ENCODE data around the gene RAPGEF1.

RAPGEF1 gene

DNA sequence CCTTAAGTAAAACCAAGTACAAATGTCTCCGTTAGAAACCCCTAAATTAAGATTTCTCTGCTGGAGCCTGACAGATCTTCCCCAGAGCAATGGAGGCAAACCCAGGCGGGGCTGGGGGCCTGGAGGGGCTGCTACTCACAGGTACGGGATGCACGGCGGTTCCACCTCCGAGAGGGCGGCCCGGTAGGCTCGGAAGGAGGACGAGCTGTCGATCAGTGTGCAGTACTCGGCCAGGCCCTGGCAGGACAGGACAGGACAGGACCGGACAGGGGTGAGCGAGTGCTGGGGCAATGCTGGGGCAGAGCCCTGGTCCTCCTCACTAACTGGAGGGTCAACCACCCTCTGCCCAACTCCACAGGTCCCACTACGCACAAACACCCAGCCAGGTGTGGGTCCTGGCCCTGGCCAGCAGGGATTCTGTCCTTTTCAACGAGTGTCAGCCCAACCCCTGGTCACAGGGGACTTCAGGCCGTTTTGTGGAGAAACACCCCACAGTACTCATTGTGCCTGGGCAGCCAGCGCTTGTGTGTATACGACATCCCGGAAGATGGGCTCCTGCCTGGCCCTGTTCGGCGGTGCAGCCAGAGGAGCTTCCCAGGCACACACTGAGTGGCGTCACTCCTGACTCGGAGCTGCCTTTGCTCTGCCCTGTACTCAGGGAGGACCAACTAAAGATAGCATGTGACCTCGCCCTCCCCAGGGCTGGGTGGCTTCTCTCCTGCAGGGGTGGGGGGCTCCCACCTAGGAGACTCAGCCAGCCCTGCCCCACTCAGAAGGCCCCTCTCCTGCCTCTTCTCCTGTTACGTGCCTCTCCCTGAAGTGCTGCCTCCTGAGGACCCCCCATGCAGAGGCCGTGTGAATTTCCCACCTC is 157.2 kb downstream of the RAPGEF1 start:
- DNase-seq: no peak

DNA sequence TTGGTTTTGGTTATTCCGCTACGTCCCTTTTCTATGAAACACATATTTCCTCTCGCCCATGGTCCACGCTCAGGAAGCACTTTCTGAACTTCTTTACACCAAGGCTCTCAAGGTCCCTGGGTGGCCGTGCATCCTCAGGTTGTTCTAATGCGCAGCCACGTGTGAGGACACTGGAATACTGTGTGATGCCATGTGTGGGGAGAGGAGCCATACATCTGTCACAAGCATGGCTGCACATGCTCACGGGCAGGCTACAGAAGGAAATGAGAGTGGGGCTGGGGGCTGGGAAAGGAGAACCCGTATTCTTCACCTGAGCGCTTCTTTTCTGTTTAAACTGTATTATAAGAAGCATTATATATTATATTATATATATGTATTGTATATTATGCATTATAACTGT is 157.8 kb downstream of the RAPGEF1 start:
- no peak for DNase-seq

DNA sequence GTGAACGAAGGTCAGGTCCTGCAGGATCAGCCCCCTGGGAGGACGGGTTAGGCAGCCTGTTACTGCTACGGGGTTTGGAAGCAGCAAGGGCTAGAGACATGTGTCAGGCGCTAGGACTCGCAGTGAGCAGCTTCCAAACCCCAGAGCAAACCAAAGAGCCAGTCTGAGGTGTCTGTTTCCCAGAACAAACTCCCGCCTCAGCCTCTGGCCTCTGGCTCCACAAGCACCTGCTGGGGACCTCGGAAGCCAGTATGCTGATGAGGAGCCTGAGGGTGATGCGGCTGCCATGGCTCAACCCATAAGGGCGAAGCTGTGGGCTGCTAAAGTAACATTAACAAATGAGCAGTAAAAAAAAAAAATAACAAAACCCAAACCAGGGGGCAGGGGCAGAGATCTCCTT is 159.5 kb downstream of the RAPGEF1 start:
- no peak for DNase-seq

DNA sequence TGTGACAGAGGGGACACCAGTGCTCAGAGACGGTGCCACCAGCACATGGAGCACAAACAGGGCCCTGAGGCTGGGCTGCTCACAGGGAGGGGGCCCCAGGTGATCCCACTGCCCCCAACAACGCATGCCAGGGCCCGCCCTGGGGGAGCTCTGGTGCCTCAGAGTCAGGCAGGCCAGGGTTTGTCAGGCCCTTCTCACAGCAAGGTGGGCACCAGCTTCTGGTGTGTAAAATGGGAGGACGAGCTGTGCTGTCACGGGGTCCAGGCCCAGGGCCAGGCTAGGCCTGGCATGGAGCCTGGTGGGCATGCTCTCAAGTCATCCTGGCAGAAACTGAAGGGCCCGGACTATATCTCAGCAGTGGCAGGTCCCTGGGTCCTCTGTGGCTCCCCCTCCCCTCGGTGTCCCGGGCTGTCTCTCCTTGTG is 160.1 kb downstream of the RAPGEF1 start:
- DNase-seq: no peak

DNA sequence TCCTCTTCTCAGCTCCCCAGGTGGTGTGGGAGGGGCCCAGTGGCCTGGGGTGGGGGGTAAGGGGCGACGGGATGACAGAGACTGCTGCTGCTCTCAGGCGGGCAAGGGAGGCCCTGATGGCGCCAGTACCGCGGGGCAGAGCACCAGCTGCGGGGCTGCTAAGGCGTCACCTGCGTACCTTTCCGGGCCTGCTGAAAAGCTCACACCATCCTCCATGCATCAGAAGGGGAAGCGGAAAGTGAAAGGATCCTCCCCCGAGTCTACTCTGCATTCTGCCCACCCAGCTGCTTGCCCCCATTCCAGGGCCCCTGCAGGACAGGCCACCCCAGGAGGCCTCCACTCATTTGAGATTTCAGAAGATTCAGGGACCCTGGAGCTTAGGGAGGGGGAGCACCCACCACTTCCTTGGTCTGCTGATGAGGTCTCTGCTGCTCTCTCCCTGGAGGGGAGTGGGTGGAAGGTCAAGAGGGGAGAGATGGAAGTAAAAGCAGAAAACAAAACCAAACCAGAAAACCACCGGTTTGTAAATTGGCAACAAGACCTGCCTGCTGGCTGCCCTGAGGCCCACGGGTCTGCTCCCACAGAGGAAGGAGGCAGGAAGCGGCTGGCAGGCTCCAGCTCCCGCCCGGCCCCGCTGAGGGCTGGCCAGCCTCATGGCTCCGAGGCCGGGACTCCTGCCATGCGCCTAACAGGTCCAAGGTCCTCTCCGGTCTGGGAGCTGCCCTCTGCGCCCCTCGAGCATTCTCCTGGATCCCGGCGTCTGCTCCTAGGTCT is 161.0 kb downstream of the RAPGEF1 start:
- no peak for DNase-seq

DNA sequence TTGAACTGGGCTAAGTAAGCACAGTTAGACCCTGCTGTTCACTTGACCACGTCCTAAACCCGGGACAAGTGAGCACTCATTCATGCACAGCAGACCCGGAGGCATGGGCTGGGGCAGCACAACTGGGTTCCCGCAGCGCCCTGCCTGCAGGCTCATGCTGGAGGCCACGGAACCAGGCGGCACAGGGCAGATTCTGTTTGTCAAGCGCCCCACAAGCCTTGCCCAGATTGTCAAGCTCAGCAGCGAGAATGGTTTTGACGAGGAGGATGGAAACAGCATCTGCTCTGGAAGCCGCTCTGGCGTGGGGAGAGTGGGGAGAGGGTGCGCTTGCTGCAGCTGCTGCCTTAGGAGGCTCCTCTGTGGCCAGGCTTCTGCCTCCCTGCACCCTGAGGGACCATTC is 161.9 kb downstream of the RAPGEF1 start:
- no peak for DNase-seq

DNA sequence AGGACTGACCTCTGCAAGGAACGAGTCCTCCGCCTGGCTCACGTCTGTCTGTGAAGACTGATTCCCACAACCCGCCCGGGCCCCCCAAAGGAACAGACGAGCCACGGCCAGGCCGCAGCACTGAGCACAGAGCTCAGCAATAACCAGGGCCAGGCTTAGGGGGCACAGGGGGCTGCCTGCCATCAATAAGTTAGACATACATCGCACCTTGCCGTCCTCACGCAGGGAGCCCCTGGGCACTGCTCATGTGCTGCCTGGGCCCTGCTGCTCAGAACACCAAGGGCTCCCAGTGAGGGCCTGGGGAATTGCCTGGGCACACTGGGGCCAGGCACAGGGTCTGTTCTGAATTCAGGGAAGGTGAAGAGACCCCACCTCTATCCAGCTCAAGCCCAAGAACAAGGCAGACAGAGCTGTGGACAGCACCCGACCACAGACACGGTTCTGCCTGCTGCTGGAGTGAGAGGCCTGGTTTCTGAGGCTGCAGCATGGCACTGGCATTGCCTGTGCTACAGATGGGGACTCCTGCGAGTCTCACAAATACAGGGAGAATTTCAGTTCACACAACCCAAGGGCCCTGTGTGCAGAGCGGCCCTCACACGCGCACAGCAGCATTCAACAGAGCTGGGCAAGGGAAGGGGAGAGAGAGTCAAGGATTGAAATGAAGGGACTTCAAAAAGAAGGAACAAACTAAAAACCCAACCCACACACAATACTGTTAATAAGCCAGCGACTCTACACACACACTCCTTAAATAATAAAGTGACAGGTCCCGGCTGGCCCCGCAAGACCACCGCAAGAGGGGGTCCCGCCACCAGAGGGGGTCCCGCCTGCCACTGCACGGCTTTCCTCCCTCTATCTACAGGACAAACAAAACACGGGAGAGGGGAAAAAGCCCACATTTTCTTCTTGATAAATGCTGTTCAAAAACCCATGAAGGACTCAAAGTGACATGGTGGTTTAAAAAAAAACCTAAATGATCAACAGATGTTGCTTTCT is 162.6 kb downstream of the RAPGEF1 start:
- DNase-seq: no peak

DNA sequence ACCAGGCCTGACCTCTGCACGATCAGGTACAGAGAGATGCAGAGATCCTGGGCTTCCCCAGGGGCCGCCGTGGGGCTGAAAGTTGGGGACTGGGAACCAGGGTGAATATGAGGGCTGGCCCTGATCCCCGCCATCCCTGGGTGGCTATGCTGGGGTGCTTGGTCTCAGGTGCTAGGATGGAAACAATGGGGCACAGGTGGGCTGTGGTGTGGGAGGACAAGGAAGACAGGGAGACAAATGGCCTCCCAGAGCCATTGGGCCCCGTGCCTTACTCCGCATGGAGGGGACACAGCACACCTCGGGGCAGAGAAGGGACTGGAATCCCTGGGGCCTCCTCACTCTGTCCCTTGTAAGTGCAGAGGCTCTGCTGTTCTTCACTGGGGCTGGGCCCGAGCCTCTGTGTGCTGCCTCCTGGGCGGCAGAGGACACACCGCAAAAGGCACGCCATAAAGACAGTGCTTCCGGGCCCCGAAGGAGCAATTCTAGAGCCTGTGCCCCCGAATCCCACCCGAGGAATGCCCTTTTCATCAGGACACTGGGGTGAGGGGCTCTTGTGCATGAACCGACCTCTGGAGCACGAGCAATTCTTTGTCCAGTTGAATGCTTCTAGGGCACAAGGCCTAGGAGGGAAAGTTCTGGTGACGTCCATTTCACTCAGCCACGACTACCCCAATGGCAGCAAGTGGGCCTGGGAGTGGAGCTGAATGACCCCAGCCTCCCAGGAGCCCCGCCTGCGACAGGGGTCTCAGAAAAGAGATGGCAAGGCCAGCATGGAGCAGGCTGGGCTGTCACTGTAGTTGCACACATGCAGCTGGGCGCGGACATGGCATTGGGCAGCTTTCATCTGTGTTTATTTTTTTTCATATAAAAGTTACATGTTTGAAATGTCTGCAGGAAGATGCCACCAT is 163.7 kb downstream of the RAPGEF1 start:
- DNase-seq: no peak

DNA sequence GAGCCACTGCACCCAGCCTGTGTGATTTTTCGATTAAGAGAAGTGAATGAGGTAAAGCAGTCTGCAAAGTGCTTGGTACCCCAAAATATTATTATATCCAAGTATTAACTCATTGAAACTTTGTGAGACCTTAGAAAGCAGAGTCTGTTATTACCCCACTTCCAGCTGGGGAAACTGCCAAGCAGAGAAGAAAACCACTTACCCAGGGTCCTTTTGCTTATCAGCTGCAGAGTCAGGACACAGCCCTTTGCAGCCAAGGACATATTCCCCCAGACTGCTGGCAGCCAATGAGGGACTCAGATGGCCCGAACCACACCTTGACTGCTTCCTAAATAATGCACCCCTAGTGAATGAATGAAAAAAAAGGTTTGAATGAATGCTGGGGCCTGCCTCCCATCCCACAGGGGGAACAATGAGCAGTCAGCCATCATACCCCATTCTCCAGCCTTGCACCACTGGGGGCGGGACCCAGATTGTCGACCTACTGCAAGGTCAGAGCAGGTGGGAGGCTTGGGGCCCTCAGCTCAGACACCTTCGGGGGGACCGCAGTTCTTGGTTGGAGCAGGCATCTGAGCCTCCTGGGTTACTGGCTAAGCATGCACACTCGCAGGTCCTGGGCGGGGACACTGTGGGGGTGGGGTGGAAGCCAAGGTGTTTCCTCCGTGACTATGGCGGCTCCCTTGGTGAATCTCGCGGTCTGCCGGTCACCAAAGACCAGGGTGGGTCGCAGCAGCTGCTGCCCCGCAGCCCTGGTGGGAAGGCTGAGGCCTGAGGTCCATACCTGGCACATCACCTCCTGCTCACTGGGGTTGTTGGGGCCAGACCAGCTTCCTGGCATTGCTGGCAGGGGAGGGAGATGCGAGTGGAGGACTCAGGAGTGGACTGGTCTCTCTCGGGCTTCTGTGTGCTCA is 164.9 kb downstream of the RAPGEF1 start:
- no peak for DNase-seq

DNA sequence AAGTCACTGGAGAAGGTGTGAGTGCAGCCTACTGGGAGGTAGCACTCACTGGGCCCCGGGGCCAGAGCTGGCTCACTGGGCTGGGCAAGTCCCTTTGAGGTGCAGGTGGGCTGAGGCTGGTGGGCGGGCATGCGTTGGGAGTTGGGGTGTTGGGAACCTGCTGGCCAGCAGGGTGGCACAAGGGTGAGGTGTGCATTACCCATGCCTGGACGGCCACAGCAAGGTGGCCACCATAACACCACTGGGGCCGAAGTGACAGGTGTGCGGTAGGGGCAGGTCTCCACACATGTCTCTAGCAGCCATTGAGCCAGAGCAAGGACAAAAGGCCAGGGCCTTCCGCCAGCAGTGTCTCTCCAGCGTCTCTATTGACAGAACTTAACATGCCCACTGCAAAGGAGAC is 172.0 kb downstream of the RAPGEF1 start:
- DNase-seq: no peak

DNA sequence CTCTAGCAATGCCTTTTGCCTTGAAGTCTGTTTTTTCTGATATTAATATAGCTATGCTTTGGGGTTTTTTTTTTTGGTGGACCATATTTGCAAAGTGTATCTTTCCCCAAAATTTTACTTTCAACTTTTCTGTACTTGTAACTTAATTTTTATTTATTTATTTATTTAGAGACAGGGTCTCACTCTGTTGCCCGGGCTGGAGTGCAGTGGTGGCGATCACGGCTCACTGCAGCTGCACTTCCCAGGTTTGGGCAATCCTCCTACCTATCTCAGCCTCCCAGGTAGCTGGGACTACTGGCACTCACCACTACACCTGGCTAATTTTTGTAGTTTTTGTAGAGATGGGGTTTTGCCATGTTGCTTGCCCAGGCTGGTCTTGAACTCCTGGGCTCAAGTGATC is 173.7 kb downstream of the RAPGEF1 start:
- DNase-seq: no peak

DNA sequence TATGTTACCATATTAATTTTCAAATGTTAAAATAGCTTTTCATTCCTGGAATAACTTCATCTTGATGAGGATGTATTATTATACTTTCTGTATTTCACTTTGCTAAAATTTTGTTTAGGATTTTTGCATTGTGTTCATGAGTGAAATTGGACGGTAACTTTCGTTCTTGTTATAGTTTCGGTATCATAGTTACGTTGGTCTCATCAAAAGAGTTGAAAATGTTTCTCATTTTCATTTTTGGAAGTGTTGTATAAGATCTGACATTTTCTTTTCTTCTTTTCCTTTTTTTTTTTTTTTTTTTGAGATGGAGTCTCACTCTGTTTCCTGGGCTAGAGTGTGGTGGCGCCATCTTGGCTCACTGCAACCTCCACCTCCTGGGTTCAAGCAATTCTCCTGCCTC is 174.5 kb downstream of the RAPGEF1 start:
- no peak for DNase-seq

DNA sequence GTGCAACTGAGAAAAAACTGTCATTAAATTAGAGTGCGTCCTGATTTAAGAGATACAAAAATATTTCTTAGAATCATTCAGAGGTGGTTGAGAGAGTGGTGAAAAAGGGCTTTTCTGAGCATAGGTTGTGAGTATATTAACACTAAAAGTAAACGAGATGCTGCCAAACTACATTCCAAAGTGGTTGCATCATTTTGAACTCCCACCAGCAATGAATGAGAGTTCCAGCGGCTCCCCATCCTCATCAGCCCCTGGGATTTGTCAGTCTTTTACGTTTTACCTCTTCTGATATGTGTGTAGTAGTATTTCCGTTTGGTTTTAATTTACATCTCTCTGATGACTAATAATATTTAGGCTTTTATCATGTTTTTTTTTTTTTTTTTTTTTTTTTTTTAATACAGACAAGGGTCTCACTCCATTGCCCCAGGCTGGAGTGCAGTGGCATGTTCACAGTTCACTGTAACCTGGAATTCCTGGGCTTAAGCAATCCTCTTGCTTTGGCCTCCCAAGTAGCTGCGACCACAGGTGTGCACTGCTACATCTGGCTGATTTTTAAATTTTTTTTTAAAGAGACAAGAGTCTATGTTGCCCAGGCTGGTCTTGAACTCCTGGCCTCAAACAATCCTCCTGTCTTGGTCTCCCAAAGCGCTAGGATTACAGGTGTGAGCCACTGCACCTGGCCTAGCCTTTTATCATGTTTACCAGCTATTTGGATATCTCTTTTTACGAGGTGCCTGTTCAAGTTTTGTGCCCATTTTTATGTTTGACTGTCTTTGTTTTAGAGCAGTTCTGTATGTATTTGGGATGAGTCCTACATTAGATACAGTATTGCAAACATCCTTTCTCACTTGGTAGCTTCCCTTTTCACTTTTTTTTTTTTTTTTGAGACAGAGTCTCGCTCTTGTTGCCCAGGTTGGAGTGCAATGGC is 177.6 kb downstream of the RAPGEF1 start:
- DNase-seq: no peak

DNA sequence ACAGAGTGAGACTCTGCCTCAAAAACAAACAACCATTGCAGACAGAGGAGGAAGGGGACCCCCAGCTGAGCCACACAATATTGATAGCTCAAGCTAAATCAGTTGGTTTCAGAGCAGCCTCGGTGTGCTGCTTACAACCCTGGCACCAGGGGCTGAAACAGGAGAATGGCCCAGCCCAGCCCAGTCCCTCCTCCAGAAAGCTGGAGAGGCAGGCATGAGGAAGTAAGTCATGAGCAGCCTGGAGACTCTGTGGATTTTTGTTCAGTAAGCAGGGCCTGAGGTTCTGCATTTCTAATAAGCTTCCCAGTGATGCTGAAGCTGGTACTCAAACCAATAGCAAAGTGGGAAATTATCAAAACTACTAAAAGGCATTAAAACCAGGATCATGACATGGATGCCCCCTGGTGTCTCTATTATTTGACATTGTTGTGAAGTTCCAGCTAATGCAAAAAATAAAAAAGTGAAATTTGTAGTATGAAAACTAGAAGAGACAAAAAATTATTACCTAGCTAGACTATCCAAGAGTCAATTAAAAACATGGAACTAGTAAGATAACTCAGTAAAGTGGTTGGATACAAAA is 180.4 kb downstream of the RAPGEF1 start:
- no peak for DNase-seq

DNA sequence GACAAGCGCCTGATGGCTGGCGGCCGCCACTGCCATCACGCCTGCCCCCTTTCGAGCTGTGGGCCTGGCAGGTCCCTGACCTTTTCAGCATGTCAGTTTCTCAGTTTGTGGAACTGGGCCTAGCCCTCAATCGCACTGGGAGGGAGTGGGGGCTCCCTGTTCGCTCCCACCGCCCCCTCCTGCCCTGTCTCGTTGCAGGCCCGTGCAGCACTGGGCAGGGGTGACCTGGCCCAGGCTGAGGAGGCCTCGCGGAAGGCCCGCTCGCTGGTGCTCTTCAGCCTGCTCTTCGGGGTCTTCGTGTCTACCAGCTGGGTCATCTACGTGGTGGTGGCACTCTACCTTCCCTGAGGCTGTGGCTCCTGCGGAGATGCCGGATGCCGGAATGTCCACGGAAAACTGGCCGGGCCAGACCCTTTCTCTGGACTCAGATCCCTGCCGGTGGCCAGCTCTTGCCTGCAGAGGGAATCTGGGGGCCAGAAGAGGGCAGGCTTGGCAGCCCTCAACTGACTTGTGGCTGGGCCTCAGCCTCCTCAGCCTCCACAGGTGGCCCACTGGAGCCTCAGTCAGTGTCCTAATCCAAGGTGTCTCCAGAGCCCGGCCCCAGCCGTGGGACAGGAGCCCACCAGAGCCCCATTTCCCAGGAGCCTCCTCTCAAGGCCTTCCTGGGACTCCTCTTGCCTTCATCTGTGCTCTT is 181.9 kb downstream of the RAPGEF1 start:
- no peak for DNase-seq

DNA sequence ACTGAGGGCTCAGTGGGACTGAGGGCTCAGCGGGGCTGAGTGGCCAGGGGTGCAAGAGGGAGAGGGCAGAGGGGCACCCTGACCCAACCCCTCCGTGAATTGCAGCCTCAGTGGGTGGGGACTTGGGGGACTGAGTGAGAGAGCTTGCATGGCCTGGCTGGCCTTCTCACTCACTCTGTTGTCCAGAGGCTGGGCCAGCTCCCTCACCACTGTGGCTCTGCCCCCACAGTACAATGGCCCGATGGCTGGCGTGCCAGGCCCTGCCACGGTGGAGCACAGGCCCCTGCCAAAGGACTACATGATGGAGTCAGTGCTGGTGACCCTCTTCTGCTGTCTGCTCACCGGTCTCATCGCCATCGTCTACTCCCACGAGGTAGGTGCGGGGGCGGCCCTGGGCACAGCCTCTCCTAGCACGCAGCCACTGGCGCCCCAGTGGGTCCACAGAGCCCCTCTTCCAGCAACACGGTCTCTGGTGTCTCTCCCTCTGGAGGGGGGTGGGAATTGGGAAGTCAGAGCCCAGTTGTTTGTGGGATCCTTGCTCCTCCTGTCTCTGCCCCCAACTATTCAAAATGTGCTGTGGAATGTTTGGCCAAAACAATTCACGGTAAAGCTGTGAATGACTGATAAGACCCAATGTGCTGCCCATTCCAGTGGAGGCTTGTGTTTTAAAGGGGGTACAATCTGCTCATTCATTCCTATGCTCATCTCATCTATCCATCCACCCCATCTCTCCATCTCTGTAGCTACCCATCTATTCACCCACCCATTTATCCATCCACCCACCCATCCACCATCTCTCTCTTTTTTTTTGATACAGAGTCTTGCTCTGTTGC is 183.8 kb downstream of the RAPGEF1 start:
- no peak for DNase-seq

DNA sequence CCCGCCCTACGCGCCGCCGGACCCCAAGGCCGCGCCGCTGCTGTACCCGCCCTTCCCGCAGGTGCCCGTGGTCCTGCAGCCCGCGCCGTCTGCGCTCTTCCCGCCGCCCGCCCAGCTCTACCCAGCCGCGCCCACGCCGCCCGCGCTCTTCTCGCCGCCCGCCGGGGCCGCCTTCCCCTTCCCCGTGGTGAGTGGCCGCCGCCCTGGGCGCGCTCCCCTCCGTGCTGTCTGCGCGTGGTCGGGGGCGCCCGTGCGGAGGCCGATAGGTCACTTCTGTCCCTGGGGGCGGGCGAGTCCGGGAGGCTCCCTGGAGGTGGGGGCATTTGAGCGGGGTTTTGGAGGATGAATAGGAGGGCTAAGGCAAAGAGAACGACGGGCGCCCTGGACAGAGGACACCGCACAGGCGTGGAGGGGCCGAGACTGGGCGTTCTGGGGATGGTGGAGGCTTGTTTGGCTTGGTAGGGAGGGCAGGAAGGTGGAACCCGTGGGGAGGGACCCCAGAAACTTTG is 185.0 kb downstream of the RAPGEF1 start:
- DNase-seq: no peak

Measured in NCI-H187 treated with DMSO at 0.1 percent for 48 hours (cell line).